Caco-2 (cell line): ENCODE measurements around the gene BOD1. TPM values are rescaled to one million over a fixed set of nuclear protein-coding genes. Genes with fewer than 3 reads are reported as not detected.

Experiments
- BruUV-seq: library from RNA; stranded (reverse); fragments of 400-500 nt; replicated peaks from 2 replicates; lab custom pipeline; 2021; lab: Mats Ljungman, UMichigan
- CTCF ChIA-PET: fragments of 300-600 bp; sonication (Branson Sonifier 250); formaldehyde crosslinking; loops from one replicate; lab custom pipeline; 2022; ENCODE audit warnings: antibody characterized with exemption; lab: Charles Lee
- POLR2A ChIA-PET: fragments of 300-600 bp; sonication (Branson Sonifier 250); formaldehyde crosslinking; loops from one replicate; lab custom pipeline; 2022; ENCODE audit warnings: antibody characterized with exemption; lab: Charles Lee
- DNase-seq, 2 experiments: peaks; one replicate each; pipeline versions ENCODE4 v3.0.0 to v3.0.0-alpha.2; 2020 to 2022
- H3K27me3 ChIP-seq: replicated peaks from 2 replicates; pipeline ENCODE4 v1.6.0; 2011; ENCODE audit warnings: low read length; ENCODE audit not compliant: control insufficient read depth, insufficient read depth
- H3K36me3 ChIP-seq: 2 replicates; pipeline ENCODE4 v1.5.1; 2011; ENCODE audit warnings: low read length; ENCODE audit not compliant: control insufficient read depth, insufficient read depth
- H3K4me1 ChIP-seq: fragments of 250-450 bp; sonication (Bioruptor Pico); 2 replicates; pipeline ENCODE4 v1.5.1; 2020; ENCODE audit warnings: mild to moderate bottlenecking
- H3K4me3 ChIP-seq: 2 replicates; pipeline ENCODE4 v1.5.1; 2011; ENCODE audit warnings: low read depth, mild to moderate bottlenecking, control low read depth, low read length
- H3K9me3 ChIP-seq: fragments of 250-450 bp; sonication (Bioruptor Pico); 2 replicates; pipeline ENCODE4 v1.5.1; 2020; ENCODE audit warnings: mild to moderate bottlenecking, moderate library complexity
- H3K27ac Mint-ChIP-seq: one replicate; pipeline ENCODE4 v1.8.0; 2022; ENCODE audit warnings: mixed read lengths; ENCODE audit not compliant: unreplicated experiment
- H3K27me3 Mint-ChIP-seq: one replicate; pipeline ENCODE4 v1.8.0; 2022; ENCODE audit warnings: mixed read lengths; ENCODE audit not compliant: insufficient read depth, unreplicated experiment
- H3K36me3 Mint-ChIP-seq: one replicate; pipeline ENCODE4 v1.8.0; 2022; ENCODE audit warnings: mild to moderate bottlenecking, mixed read lengths; ENCODE audit not compliant: insufficient read depth, unreplicated experiment
- H3K4me1 Mint-ChIP-seq: one replicate; pipeline ENCODE4 v1.8.0; 2022; ENCODE audit warnings: low read depth, mixed read lengths; ENCODE audit not compliant: unreplicated experiment
- H3K4me3 Mint-ChIP-seq: one replicate; pipeline ENCODE4 v1.8.0; 2022; ENCODE audit warnings: mild to moderate bottlenecking, moderate library complexity, mixed read lengths; ENCODE audit not compliant: unreplicated experiment
- H3K9me3 Mint-ChIP-seq: one replicate; pipeline ENCODE4 v1.8.0; 2022; ENCODE audit warnings: mixed read lengths; ENCODE audit not compliant: unreplicated experiment
- intact Hi-C: fragments of 100-400 bp; cut with micrococcal nuclease; formaldehyde crosslinking; loops from one replicate; pipeline ENCODE4 v1.10.0; 2022; ENCODE audit not compliant: unreplicated experiment
- total RNA-seq: library from RNA; stranded (reverse); gene quantifications from 2 replicates; pipeline ENCODE4 v1.2.3, GENCODE V29; 2022
- TF ChIP-seq, protein P1 (sequence below), 2 experiments: fragments of 200-600 bp in 1 of 2; IDR thresholded peaks; 1 replicate in 1 of 2; 2 replicates in 1 of 2; pipeline versions ENCODE4 v1.5.1 to v1.8.0; 2011 to 2022; ENCODE audit warnings: antibody characterized with exemption in 1 of 2, control low read depth in 1 of 2, inconsistent platforms in 1 of 2, low read depth in 1 of 2, low read length in 1 of 2, mild to moderate bottlenecking in 1 of 2, moderate library complexity in 1 of 2; ENCODE audit not compliant: insufficient read depth in 1 of 2, severe bottlenecking in 1 of 2, unreplicated experiment in 1 of 2

BOD1 gene
- total RNA-seq, 1 experiment from 2014 or later: 120 TPM

- peaks cover 9% of the 10 kb centered on the region; the same call in 1 of the 2 replicates for H3K9me3 ChIP-seq
- intact Hi-C loops: no loop called here
- no peak overlapping the region for H3K4me3 ChIP-seq
- DNase-seq: no peak
- peaks cover 11% of the 10 kb centered on the region for H3K9me3 Mint-ChIP-seq
- no peaks in the 10 kb centered on the region for H3K27me3 ChIP-seq
- no peak overlapping the region for H3K27ac Mint-ChIP-seq
- no peaks in the 10 kb centered on the region for H3K27me3 Mint-ChIP-seq
- TF ChIP-seq, protein P1, sequence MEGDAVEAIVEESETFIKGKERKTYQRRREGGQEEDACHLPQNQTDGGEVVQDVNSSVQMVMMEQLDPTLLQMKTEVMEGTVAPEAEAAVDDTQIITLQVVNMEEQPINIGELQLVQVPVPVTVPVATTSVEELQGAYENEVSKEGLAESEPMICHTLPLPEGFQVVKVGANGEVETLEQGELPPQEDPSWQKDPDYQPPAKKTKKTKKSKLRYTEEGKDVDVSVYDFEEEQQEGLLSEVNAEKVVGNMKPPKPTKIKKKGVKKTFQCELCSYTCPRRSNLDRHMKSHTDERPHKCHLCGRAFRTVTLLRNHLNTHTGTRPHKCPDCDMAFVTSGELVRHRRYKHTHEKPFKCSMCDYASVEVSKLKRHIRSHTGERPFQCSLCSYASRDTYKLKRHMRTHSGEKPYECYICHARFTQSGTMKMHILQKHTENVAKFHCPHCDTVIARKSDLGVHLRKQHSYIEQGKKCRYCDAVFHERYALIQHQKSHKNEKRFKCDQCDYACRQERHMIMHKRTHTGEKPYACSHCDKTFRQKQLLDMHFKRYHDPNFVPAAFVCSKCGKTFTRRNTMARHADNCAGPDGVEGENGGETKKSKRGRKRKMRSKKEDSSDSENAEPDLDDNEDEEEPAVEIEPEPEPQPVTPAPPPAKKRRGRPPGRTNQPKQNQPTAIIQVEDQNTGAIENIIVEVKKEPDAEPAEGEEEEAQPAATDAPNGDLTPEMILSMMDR (IDR thresholded peaks at IDR 0.05; ENCODE audit: insufficient read depth in 1 of 2, low read depth in 1 of 2, low read length in 1 of 2, severe bottlenecking in 1 of 2, unreplicated experiment in 1 of 2): no peak
- CTCF ChIA-PET: interaction anchor here (0.6 kb wide), 1 partner anchor 262 kb away, joined by 4 read pairs; no protein-coding TSS in a partner anchor
- POLR2A ChIA-PET: no interaction called here
- H3K4me1 ChIP-seq: no peaks in the 10 kb centered on the region
- H3K4me1 Mint-ChIP-seq: no peaks in the 10 kb centered on the region
- no peaks in the 10 kb centered on the region for H3K36me3 ChIP-seq
- H3K4me3 Mint-ChIP-seq: no peak overlapping the region
- no TSS peak for BruUV-seq
- H3K36me3 Mint-ChIP-seq: no peaks in the 10 kb centered on the region
These were observed 37.4 kb downstream of the BOD1 start for GRCh38 chr5:173578947-173579615.

GRCh38 chr5:173577817-173578216 lies 38.6 kb downstream of the BOD1 start:
- Mint-ChIP-seq H3K36me3 (no peaks in the 10 kb centered on the region), H3K27ac (no peak overlapping the region), H3K4me1 (peaks cover 6% of the 10 kb centered on the region), H3K4me3 (no peak overlapping the region), H3K27me3 (no peaks in the 10 kb centered on the region), H3K9me3 (peaks cover 11% of the 10 kb centered on the region)
- TF ChIP-seq, protein P1 (IDR thresholded peaks at IDR 0.05; ENCODE audit: insufficient read depth in 1 of 2, low read depth in 1 of 2, low read length in 1 of 2, severe bottlenecking in 1 of 2, unreplicated experiment in 1 of 2): no peak
- H3K4me1 ChIP-seq: peaks cover 2% of the 10 kb centered on the region; the same call in 1 of the 2 replicates
- POLR2A ChIA-PET: no interaction called here
- no TSS peak for BruUV-seq
- no peak overlapping the region for H3K4me3 ChIP-seq
- no peaks in the 10 kb centered on the region for H3K27me3 ChIP-seq
- H3K36me3 ChIP-seq: no peaks in the 10 kb centered on the region
- CTCF ChIA-PET: no interaction called here
- H3K9me3 ChIP-seq: peaks cover 9% of the 10 kb centered on the region; the same call in 1 of the 2 replicates
- intact Hi-C loops: no loop called here
- DNase-seq: no peak

DNA sequence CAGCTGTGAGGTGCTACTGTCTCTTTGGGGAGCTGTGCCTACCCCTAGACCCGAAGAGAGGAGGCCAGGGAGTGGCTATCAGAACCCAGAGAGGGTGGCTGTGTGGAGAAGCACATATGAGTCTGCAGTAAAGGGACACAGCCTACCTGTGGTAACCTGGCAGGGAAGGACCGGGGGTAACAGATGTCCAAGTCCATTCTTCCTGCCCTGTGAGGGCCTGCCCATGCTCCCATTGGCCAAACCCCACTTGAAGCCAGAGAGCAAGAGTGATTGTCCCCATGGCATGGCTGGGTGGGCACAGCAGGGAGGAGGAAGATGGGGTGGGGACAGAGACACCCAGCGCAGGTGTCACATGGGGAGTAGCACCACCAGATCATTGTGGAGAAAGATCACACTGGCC lies 39.3 kb downstream of the BOD1 start:
- no peaks in the 10 kb centered on the region for H3K36me3 Mint-ChIP-seq
- Histone ChIP-seq H3K4me1 (peaks cover 3% of the 10 kb centered on the region; the same call in 1 of the 2 replicates), H3K27me3 (no peaks in the 10 kb centered on the region), H3K9me3 (peaks cover 9% of the 10 kb centered on the region; the same call in 1 of the 2 replicates), H3K36me3 (no peaks in the 10 kb centered on the region), H3K4me3 (no peak overlapping the region)
- H3K27ac Mint-ChIP-seq: no peak overlapping the region
- intact Hi-C loops: no loop called here
- H3K27me3 Mint-ChIP-seq: no peaks in the 10 kb centered on the region
- peaks cover 11% of the 10 kb centered on the region for H3K4me1 Mint-ChIP-seq
- ChIA-PET CTCF (no interaction called here), POLR2A (no interaction called here)
- TF ChIP-seq, protein P1 (IDR thresholded peaks at IDR 0.05; ENCODE audit: insufficient read depth in 1 of 2, low read depth in 1 of 2, low read length in 1 of 2, severe bottlenecking in 1 of 2, unreplicated experiment in 1 of 2): no peak
- no peak overlapping the region for H3K4me3 Mint-ChIP-seq
- no TSS peak for BruUV-seq
- DNase-seq: no peak
- peaks cover 11% of the 10 kb centered on the region for H3K9me3 Mint-ChIP-seq
